Transverse colon (tissue), 4 donors: ENCODE data around the gene DBX2.

ENCODE experiments used
- EP300 ChIP-seq: sonication (generic); formaldehyde crosslinking; IDR thresholded peaks from one replicate; pipeline ENCODE4 v1.6.1; 2017; ENCODE audit warnings: antibody characterized with exemption, low read depth
- POLR2A ChIP-seq: fragments of 450-650 bp; IDR thresholded peaks from one replicate; pipeline ENCODE4 v1.6.1; 2016; ENCODE audit warnings: antibody characterized with exemption, mild to moderate bottlenecking, moderate library complexity
- POLR2AphosphoS5 ChIP-seq, 3 donors: sonication (generic); formaldehyde crosslinking; IDR thresholded peaks; one replicate each; pipeline ENCODE4 v1.6.1; 2016; ENCODE audit warnings: antibody characterized with exemption in 3 of 3
- TF ChIP-seq, protein P1 (sequence below), 5 experiments: fragments of 200-600 bp in 3 of 5; fragments of 450-650 bp in 2 of 5; sonication (generic) in 3 of 5; IDR thresholded peaks; 1 replicate in 2 of 5; 2 replicates in 3 of 5; pipeline ENCODE4 v1.5.1; 2016 to 2017; ENCODE audit warnings: antibody characterized with exemption in 5 of 5, inconsistent platforms in 3 of 5, mild to moderate bottlenecking in 2 of 5, moderate library complexity in 1 of 5

DNA sequence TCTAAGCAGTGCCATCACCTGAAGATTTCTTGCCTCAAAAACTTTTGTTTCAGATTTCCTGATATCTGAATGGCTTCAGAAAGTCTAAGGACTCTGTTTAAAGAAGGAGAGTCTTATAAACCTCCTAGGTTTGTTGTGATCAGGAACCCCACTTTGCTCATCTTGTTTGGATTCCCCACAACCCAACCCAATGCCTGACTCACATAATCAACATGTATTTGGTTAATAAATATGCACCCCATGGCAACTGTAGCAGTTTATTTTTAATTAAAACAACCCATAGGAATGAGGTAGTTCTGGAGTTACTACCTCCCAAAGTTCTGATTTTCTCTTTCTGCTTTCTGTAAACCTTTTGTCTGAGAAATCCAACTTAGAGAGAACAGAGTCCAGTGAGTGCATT, 51.5 kb downstream of the DBX2 start:
- TF ChIP-seq POLR2AphosphoS5 (IDR thresholded peaks at IDR 0.05) (no peak), POLR2A (no peak), EP300 (no peak)
- TF ChIP-seq, protein P1, sequence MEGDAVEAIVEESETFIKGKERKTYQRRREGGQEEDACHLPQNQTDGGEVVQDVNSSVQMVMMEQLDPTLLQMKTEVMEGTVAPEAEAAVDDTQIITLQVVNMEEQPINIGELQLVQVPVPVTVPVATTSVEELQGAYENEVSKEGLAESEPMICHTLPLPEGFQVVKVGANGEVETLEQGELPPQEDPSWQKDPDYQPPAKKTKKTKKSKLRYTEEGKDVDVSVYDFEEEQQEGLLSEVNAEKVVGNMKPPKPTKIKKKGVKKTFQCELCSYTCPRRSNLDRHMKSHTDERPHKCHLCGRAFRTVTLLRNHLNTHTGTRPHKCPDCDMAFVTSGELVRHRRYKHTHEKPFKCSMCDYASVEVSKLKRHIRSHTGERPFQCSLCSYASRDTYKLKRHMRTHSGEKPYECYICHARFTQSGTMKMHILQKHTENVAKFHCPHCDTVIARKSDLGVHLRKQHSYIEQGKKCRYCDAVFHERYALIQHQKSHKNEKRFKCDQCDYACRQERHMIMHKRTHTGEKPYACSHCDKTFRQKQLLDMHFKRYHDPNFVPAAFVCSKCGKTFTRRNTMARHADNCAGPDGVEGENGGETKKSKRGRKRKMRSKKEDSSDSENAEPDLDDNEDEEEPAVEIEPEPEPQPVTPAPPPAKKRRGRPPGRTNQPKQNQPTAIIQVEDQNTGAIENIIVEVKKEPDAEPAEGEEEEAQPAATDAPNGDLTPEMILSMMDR (IDR thresholded peaks at IDR 0.05) = no peak
